Stimulated activated naive CD8-positive, alpha-beta T cell treated with anti-CD3 and anti-CD28 coated beads, Interleukin-15, Interleukin-2, amounts not matched to agents 100 ng/mL and 50 ng/mL, for 24 hours (primary cell): Measurements from ENCODE around the gene ERVV-1.

Source experiments
- H3K27ac Mint-ChIP-seq: one replicate; pipeline ENCODE4 v1.8.0; 2021; ENCODE audit warnings: mild to moderate bottlenecking, mixed read lengths
- H3K27me3 Mint-ChIP-seq: one replicate; pipeline ENCODE4 v1.8.0; 2021; ENCODE audit warnings: mixed read lengths
- H3K36me3 Mint-ChIP-seq: one replicate; pipeline ENCODE4 v1.8.0; 2021; ENCODE audit warnings: low read depth, mixed read lengths
- H3K4me1 Mint-ChIP-seq: one replicate; pipeline ENCODE4 v1.8.0; 2021; ENCODE audit warnings: low read depth, mixed read lengths
- H3K4me3 Mint-ChIP-seq: one replicate; pipeline ENCODE4 v1.8.0; 2021; ENCODE audit warnings: mild to moderate bottlenecking, mixed read lengths
- H3K9me3 Mint-ChIP-seq: one replicate; pipeline ENCODE4 v1.8.0; 2021; ENCODE audit warnings: mixed read lengths

Gene ERVV-1

GRCh38 chr19:53055117-53055516, 41.4 kb downstream of the ERVV-1 start:
- Mint-ChIP-seq H3K4me3 (no peak overlapping the region), H3K27ac (no peak overlapping the region), H3K9me3 (peaks cover 35% of the 10 kb centered on the region), H3K27me3 (peaks cover 8% of the 10 kb centered on the region), H3K36me3 (peaks cover 27% of the 10 kb centered on the region), H3K4me1 (no peaks in the 10 kb centered on the region)

- Mint-ChIP-seq H3K27ac (no peak overlapping the region), H3K4me3 (no peak overlapping the region), H3K9me3 (peaks cover 36% of the 10 kb centered on the region)
These were observed 44.3 kb downstream of the ERVV-1 start for GRCh38 chr19:53057904-53058580.

More at GRCh38 chr19:53057904-53058580, 44.3 kb downstream of the ERVV-1 start:
- peaks cover 8% of the 10 kb centered on the region for H3K27me3 Mint-ChIP-seq
- peaks cover 36% of the 10 kb centered on the region for H3K36me3 Mint-ChIP-seq
- H3K4me1 Mint-ChIP-seq, result no peaks in the 10 kb centered on the region
